LoVo (cell line): ENCODE results near the gene CTNND2.

ENCODE experiments used
- DNase-seq: peaks from one replicate; pipeline ENCODE4 v3.0.0-alpha.2; 2016; ENCODE audit warnings: low spot score

The CTNND2 gene

GRCh38 chr5:11904265-11904906 lies at the start of gene CTNND2:
Gene CTNND2 (minus strand): TSS chr5:11904446. CDS start chr5:11903853, 593 bp downstream.
- DNase-seq: no peak

GRCh38 chr5:11946317-11946716 lies 42.1 kb upstream of the CTNND2 start:
- no peak for DNase-seq

- no peak for DNase-seq
Observed at GRCh38 chr5:11941566-11941965, 37.3 kb upstream of the CTNND2 start.

- DNase-seq: no peak
Observed at GRCh38 chr5:11931638-11932037, 27.4 kb upstream of the CTNND2 start.

- DNase-seq: no peak
Observed at GRCh38 chr5:11928909-11929308, 24.7 kb upstream of the CTNND2 start.

GRCh38 chr5:11925701-11926100 lies 21.5 kb upstream of the CTNND2 start:
- no peak for DNase-seq

- no peak for DNase-seq
Observed at GRCh38 chr5:11922394-11922793, 18.1 kb upstream of the CTNND2 start.

- DNase-seq: no peak
Observed at GRCh38 chr5:11918463-11919045, 14.3 kb upstream of the CTNND2 start.

- no peak for DNase-seq
Observed at GRCh38 chr5:11909471-11909870, 5.2 kb upstream of the CTNND2 start.

- no peak for DNase-seq
Observed at GRCh38 chr5:11906497-11906896, 2.3 kb upstream of the CTNND2 start.

GRCh38 chr5:11905206-11905605 lies 960 bp upstream of the CTNND2 start:
- no peak for DNase-seq

- DNase-seq: no peak
Observed at GRCh38 chr5:11903614-11904264, 507 bp downstream of the CTNND2 start.

- DNase-seq: no peak
Observed at GRCh38 chr5:11903121-11903613, 1.1 kb downstream of the CTNND2 start.

GRCh38 chr5:11902201-11902619 lies 2.0 kb downstream of the CTNND2 start:
- no peak for DNase-seq

- no peak for DNase-seq
Observed at GRCh38 chr5:11898787-11899186, 5.5 kb downstream of the CTNND2 start.

- DNase-seq: no peak
Observed at GRCh38 chr5:11897781-11898180, 6.5 kb downstream of the CTNND2 start.

- no peak for DNase-seq
Observed at GRCh38 chr5:11894992-11895391, 9.3 kb downstream of the CTNND2 start.

- no peak for DNase-seq
Observed at GRCh38 chr5:11892832-11893231, 11.4 kb downstream of the CTNND2 start.

GRCh38 chr5:11890777-11891176 lies 13.5 kb downstream of the CTNND2 start:
- DNase-seq: no peak

- no peak for DNase-seq
Observed at GRCh38 chr5:11888221-11888620, 16.0 kb downstream of the CTNND2 start.

- no peak for DNase-seq
Observed at GRCh38 chr5:11878814-11879213, 25.4 kb downstream of the CTNND2 start.

- no peak for DNase-seq
Observed at GRCh38 chr5:11873587-11873986, 30.7 kb downstream of the CTNND2 start.

- DNase-seq: no peak
Observed at GRCh38 chr5:11869203-11869602, 35.0 kb downstream of the CTNND2 start.
